HL-60/S4 treated with retinoic acid at 250 ng/mL for 4 days and 3 days (cell line): ENCODE measurements around the gene ATG9A.

ENCODE experiments used
- in situ Hi-C: fragments of 300-500 bp; cut with MboI; formaldehyde crosslinking; loops from 2 replicates; pipeline ENCODE4 v1.7.0; 2022; ENCODE audit warnings: low sequenced_read_pairs

The ATG9A gene

DNA sequence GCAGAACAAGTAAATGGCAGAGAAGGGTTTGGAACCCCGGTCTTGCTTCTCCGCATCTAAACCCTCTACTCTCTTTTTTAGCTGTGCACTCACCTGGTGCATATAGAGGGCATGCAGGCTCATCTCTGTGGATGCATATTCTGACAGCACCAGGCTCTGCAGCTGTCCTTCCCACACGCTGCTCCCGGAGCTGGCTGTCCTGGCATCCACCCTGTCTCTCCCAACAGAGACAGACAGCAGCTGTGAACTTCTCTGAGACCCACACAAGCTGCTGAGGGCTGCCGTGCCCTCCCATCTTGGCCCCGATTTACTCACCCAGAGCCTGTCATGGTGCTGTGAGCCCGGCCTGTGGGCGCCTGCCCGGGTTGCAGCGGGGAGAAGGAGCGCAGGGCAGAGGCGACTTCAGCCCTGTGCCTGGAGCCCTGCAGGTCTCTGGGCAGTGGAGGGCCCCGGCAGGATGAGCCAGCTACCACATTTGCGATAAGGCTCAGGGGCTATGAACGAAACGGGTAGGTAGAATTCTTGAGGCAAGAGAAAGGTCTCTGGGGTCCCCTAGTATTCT is 7.4 kb downstream of the ATG9A start:
- in situ Hi-C loops, result no loop called here

DNA sequence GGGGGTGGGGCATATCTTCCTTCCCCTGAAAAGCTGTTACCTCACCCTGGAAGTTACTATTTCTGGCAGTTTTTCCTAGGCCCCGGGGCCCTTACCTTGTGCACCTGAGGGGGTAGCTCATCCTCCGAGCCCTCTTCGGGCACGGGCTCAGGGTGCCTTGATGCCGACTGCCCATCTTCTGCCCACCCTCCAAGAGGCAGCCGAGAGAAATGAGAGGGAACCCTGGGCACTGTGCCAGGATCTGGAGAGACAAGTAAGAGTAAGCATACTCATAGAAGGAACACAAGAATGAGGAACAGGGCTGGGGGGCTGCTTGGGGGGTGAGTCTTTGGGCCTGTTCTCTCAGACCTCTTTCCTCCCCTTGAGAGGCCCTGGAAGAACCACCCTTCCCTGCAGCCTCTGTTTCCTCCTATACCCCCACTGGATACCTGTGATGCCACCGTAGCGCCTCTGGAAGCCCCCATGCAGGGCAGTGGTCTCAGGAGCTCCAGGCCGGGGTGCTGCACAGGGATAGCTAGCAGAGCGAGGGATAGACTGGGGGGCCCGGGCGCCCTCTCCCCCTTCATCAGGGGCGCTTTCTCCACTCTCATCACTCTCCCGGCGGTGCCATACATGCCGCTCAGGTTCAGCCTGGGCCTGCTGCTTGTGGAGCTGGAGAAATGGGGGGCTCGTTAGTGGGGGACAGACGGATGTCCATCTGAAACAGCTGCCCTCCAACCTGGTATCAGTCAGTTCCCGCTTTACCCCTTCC is 8.6 kb downstream of the ATG9A start:
- in situ Hi-C loops, result no loop called here

DNA sequence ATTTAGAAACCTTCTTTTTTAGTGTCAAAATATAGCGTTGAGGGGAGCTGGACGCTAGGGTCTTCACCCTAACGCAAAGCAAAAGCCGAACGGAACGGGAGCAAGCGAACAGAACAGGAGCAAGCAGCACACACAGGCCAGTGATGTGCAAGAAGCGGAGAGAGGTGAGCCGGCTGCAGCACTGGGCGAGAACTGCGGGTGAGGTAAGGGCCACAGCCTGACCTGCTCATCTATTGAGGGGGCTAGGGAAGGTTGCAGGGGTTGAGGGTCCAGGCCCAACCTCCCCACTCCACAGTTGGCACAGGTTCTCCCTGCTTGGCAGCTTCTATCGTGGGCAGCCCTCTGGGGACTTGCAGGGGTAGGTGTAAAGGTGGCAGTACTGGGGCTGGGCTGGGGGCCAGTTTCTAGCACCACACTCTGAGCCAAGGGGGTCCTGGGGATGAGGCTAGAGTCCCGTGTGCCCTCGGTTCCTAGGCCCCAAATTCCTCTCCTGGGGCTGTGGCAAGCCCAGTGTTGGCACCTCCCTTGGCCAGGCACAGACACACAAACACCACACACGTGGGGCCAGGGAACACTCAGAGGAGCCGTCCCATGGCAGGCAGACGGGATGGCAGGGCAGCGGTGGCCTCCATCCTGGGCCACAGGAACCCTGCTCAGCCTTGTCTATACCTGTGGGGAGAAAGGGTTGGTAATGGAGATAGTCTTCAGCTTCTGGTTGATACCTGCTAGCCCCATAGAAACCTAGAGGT is 9.5 kb downstream of the ATG9A start:
- in situ Hi-C loops, result no loop called here

DNA sequence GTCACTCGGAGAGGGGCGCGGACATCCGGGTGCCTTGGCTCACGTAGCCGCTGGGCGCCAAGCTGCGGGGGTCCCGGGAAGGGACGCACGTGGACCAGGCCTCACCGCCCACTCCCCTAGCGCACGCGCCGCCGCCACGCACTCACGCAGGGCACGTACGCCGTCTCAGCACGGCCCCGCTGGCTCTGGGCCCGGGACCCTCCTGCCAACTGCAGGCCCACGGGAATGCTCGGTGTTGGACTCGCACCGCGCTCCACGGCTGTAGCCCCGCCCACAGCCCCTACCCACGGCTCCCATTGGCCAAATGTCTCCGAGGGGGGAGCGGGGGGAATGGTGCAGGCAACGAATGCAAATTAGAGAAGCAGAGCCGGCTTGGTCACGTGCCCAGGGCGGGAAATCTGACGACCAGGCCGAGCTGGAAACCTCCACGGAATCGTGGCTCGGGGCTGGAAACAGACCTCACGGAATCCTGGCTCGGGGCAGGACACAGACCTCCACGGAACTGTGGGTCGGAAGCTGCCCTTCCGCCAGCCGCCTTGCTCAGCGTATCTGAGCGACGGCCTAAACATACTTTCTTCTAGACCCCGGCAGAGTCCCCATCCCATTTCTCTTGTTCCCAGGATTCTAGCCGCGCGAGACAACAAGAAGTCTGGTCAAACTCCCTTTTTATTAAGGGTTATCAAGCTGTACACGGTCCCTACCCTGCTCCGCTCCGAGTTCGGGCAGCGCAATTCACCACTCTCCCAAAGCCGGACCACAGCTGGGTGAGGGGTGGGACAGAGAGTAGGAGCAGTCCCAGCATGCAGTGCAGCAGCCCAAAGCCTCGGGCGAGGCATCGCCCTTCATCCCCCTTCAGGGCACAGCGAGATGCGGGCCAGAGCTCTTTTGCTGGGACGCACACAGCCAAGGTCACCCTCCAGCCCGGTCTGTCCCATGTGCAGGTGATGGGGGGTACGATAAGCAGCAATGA is 10.4 kb downstream of the ATG9A start, which contains the start of gene ABCB6:
TSS of gene ABCB6 (minus strand) at position 227 of the 970 bp plus-strand sequence. CDS start 285 bp downstream, outside the sequence.
- in situ Hi-C loops, result no loop called here

DNA sequence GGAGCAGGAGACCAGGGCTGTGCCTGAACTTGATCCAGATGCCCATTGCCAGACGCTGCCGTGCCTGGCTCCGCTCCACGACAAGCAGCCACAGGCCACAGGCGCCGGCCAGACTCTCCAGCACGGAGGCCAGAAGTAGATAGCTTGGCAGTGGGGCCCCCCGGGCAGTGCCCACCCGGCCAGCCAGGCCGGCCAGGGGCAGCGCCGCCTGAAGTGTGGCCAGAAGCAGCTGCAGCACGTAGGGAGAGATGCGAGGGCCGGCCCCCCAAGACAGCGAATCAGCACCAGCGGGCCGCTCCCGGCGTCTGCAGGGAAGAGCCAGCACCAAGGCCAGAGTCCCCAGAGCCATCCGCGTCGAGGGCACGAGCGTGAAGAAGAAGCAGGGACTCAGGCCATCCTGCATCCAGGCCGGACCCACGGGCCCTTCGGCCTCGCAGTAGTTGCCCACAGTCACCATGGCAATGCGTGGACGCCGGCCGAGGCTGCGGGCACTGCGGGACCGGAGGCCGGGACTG is 11.2 kb downstream of the ATG9A start:
- in situ Hi-C loops, result no loop called here

DNA sequence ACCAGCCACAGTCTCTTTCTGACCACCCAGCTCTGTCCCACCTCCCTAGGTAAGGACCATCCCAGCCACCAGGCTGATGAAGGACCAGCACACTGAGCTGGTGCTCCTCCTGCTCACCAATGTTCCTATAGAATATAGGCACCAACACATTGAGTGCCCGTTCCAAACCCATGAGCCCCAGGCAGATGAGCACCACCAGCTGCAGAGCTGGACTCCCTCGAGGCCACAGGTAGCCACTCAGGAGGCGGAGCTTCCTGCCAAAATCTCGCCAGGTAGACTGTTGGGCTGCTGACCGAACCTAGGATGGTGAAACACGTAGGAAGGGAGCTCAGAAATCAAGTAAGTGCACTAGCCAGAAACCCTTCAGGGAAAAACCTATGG is 12.9 kb downstream of the ATG9A start:
- in situ Hi-C loops, result no loop called here

DNA sequence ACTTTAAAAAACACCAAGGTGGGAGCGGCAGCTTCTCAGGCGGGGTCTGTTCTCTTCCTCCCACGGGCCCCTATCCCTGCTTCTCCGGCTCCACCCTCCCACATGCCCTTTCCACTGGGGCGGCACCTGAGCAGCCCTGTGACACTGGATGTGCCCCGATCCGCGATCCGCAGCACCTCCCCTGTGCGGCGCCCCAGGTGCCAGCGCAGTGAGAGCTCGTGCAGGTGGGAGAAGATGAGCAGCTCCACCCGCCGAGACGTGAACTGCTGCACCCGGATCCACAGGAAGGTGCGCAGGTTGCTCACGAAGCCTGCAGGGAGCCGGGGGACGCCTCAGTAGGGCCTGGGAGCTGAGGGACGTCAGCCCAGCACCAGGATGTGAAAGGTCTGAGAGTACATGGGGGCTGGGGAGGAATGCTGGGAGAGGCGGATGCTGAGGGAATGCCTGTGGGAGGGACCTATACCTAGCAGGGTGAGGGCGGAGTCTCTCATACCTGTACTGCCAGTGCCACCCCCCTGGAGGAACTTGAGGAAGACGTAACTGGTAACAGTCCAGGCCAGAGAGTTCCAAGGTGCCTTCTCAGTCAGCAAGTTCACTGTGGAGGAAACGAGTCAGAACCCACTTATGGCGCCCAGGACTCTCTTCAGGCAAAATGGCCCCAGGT is 13.4 kb downstream of the ATG9A start:
- in situ Hi-C loops, result no loop called here

DNA sequence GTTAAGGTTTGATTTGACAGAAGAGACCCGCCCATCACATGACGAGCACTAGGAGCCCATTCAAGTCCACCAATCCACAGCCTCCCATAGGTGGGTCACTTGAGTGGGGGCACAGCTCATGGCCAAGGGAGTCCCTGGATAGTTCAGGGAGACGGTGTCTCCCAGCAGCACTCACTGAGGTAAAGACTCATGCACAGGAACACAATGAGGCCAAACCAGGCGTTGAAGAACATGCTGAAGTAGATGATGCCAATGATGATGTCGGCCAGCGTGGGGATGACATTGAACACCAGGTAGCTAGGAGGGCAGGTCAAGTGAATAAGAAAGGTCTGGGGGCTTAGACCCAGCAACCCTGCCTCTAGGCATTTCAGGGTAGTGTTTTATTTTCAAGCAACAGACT is 14.7 kb downstream of the ATG9A start:
- in situ Hi-C loops, result no loop called here

DNA sequence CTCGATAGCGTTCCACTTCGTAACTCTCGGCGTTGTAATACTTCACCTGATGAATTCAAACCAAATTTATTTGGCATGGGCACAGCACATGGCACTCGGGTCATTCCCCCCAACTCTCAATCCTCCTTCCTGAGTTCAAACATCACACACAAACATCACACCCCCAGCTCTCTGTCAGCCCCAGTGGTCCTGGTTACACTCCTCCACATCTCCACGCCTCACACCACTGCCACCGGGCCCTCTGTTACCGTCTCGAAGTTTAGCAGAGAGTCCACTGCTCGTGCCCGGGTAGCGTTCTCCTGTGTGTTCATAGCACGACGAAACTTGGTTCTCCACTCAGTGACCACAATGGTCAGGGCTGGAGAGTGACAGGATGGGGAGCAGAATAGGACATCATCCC is 15.3 kb downstream of the ATG9A start:
- in situ Hi-C loops, result no loop called here

DNA sequence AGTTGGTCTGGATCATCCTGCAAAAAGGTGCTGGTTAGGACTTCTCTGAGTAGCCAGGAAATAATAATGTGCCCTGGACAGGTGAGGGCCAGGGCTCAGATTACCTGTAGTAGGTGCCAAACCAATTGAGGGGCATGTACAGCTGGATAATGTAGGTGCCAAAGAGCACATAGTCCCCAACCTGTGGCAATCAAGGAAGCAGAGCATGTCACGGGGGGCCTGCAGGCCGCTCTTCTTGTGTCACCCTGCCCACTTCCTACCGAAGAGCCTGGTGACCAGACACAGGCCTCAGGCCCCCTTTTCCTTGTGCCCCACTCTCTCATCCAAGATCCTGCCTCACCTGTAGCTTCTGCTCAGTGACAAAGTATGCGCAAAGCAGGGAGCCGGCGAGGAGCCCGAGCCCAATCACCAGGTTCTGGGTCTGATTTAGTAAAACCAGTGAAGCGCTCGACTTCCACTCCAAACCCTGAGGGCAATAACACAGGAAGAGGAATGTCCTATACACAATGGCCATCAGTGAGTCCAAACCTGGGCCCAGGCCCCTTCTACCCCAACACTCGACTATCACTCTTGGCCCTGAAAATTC is 15.9 kb downstream of the ATG9A start:
- in situ Hi-C loops, result no loop called here

DNA sequence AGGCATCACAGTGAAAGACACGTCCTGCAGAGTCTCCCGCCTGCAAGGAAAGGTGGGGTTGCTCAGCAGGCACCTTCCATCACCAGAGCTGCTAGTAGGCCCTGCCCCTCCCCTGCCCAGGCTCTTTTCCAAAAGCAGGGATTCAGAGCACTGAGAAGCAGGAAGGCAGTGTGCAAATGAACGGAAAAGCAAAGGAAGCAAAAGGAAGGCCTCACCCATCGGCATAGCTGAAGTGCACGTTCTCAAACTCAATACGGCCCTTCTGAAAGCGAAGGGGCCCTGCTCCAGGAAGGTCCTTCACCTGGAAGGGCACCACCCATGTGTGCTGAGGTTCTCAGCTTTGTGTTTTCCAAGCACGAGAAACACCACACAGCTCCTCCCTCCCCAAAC is 16.4 kb downstream of the ATG9A start:
- in situ Hi-C loops, result no loop called here

DNA sequence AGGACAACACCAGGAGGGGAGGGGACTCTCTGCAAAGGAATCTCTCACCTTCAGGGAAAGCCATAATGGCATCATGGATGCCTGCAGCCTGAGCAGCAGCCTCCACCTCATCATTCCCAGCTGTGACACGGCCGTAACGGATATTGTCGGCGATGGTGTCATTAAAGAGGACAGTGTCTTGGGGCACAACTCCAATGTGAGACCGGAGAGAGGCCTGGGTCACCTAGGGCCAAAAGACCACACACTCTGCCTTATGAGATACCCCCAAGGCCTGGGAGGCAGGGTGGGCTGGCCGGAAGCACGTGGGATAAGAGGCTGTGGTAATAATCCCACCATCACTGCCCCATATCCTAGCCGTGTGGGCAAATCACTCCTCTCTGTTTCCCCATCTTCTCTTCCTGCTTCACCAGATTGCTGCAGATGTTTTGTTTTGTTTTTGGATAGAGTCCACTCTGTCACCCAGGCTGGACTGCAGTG is 18.5 kb downstream of the ATG9A start:
- in situ Hi-C loops, result no loop called here

DNA sequence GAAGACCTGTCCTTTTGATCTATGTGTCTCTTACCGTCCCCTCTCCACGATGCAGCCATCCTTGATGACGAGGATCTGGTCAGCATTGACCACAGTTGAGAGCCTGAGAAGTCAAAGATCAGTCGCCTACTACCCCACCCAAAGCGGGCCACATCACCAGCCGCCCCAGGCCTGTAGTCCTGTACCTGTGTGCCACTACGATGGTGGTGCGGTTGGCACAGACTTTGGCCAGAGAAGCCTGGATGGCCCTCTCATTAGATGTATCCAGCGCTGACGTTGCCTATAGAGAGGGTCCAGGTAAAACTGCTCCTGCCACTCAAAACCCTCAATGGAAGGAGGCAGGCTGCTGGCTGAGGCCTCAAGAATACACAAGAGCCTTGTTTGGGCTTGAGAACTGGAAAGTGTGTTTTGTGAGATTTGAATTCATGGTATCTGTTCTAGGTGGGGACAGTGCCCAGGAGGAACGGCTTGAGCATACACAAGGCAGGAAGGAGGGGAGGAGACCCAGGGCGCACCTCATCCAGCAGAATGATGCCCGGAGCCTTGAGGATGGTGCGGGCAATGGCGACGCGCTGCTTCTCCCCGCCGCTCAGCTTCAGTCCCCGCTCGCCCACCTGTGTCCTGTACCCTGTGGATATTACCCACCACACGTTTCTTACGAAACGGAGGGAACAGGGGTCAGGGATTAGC is 19.1 kb downstream of the ATG9A start:
- in situ Hi-C loops, result no loop called here

DNA sequence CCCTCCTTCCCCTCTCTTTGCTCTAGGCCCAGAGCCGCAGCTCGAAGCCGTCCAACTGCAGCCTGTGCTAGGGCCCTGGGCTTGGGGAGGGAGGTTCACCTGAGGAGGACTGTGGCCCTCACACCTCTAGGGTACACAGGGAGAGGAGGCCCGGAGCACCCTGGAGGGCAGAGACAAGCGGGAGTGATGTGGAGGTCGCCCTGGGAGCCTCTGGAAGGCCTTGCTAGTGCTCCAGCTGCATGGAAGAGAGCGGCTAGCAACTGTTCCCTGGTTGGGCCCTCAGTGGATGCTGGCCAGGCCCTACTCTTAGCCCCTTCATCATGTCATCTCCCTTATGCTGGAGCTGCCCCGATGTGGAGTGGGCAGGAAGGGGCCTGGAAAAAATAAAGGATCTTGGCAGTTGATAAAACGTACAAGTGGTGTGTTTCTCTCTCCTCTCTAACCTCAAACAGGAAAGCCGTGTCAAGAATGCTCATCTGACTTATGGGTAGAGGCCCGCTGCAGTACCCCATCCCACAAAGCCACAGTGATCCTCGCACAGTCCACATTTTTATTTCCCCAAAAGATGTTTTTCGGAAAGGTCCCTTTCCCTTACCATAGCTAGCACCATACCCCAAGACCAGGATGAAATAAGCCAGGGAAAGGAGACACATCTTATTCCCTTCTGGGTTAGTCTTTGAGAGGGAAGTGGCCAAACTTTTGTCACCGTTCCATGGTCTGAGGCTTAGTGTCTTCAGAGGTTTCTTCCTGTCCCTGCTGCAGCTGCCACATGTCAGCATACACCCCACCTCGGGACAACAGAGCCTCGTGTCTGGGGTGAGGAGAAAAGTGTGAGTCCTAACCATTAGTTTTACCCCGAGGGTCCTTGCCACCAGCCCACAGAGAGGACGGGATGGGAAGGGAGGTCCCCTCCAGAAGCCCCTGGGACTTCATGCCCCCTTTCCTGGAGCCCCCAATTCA is 19.9 kb downstream of the ATG9A start:
- in situ Hi-C loops, result no loop called here

DNA sequence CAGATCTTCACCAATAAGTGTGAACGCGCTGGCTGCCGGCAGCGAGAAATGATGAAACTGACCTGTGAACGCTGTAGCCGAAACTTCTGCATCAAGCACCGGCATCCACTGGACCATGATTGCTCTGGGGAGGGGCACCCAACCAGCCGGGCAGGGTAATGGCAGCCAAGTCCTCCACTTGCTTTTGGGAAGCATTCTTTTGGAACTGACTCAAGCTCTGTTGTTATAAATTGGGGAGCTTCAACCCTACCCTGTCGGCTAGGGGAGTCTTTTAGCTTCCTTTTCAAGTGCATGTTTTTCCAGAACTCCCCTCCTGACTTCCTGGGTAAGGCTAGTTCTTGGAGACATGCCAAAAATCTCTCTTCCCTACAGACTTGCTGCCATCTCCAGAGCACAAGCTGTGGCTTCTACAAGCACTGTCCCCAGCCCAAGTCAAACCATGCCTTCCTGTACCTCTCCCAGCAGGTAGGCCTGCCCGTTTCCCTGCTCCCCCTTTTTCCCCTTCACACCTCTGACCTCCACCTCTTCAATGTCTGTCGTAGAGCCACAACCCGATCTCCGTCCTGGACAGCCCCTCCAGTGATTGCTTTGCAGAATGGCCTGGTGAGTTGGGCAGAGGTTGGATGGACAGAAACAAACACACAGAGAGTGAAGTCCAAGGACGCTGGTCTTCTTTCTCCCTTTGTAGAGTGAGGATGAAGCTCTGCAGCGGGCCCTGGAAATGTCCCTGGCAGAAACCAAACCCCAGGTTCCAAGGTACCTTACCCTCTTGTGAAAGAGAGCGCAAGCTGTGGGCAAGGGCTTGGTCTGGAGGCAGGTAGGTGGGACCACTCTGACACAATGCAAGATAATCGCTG is 21.3 kb downstream of the ATG9A start:
- in situ Hi-C loops, result no loop called here

DNA sequence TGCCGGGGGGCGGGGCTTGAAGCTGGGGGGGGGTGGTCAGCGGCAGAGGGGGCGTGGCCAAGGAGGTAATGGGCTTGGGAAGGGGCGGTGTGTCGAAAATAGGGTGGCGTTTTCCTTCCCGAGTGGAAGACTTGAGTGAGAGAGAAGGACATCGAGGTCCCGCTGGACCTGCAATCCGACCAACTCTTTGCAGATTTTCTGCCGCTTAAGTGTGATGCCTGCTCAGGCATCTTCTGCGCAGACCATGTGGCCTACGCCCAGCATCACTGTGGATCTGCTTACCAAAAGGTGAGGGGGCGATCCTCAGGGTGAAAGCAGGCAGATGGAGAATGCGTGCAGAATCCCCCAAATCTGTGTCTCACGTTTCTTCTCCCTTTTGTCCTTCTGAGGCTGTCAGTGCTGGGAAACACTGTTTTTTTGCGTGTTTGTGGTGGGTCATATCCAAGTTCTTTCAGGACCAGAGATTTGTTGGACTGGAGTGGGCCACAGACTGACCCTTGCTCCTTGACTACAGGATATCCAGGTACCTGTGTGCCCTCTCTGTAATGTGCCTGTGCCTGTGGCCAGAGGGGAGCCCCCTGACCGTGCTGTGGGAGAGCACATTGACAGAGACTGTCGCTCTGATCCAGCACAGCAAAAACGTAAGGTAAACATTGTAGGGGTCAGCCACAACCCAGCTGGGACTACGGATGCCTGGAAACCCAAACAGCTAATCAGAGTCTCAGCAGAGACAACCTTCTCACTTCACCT is 22.1 kb downstream of the ATG9A start:
- in situ Hi-C loops, result no loop called here
